IPS-NIHi11 (cell line): ENCODE results near the gene YAF2.
A peak's percentile ranks its signal among the peaks of the same experiment; 100 is the strongest.

Experiments
- DNase-seq: peaks from one replicate; pipeline ENCODE4 v3.0.0; 2012; ENCODE audit warnings: mixed read lengths, low spot score

Gene YAF2

GRCh38 chr12:42238240-42239140 is at the start of gene YAF2:
Gene YAF2 (minus strand): TSS chr12:42238248. CDS start chr12:42238180, 68 bp downstream.
- peak; percentile 93 for DNase-seq

- no peak for DNase-seq
Measured at GRCh38 chr12:42286741-42287140, 48.7 kb upstream of the YAF2 start.

GRCh38 chr12:42285431-42285830 is 47.4 kb upstream of the YAF2 start:
- no peak for DNase-seq

GRCh38 chr12:42284876-42285275 is 46.8 kb upstream of the YAF2 start:
- DNase-seq = no peak

GRCh38 chr12:42284157-42284556 is 46.1 kb upstream of the YAF2 start:
- no peak for DNase-seq

GRCh38 chr12:42283739-42284138 is 45.7 kb upstream of the YAF2 start:
- no peak for DNase-seq

GRCh38 chr12:42282294-42282693 is 44.2 kb upstream of the YAF2 start:
- no peak for DNase-seq

- DNase-seq = no peak
Measured at GRCh38 chr12:42281844-42282243, 43.8 kb upstream of the YAF2 start.

- DNase-seq = no peak
Measured at GRCh38 chr12:42281278-42281677, 43.2 kb upstream of the YAF2 start.

- DNase-seq = no peak
Measured at GRCh38 chr12:42278128-42278510, 40.1 kb upstream of the YAF2 start.

GRCh38 chr12:42277396-42278127 is 39.5 kb upstream of the YAF2 start:
- DNase-seq = no peak

- DNase-seq = no peak
Measured at GRCh38 chr12:42275499-42275898, 37.5 kb upstream of the YAF2 start.

GRCh38 chr12:42273706-42274105 is 35.7 kb upstream of the YAF2 start:
- no peak for DNase-seq

- no peak for DNase-seq
Measured at GRCh38 chr12:42270596-42270995, 32.5 kb upstream of the YAF2 start.

- no peak for DNase-seq
Measured at GRCh38 chr12:42267413-42268190, 29.6 kb upstream of the YAF2 start.

GRCh38 chr12:42266579-42267230 is 28.7 kb upstream of the YAF2 start:
- DNase-seq = no peak

- DNase-seq = no peak
Measured at GRCh38 chr12:42262271-42262670, 24.2 kb upstream of the YAF2 start.

- no peak for DNase-seq
Measured at GRCh38 chr12:42261708-42262107, 23.7 kb upstream of the YAF2 start.

- no peak for DNase-seq
Measured at GRCh38 chr12:42260518-42260917, 22.5 kb upstream of the YAF2 start.

GRCh38 chr12:42259699-42260098 is 21.7 kb upstream of the YAF2 start:
- DNase-seq = no peak

- no peak for DNase-seq
Measured at GRCh38 chr12:42255866-42256261, 17.8 kb upstream of the YAF2 start.
